Neural progenitor cell (in vitro differentiated cells): ENCODE data around the gene GCK. TPM values are rescaled to one million over a fixed set of nuclear protein-coding genes. Genes with fewer than 3 reads are reported as not detected.

Experiments used
- DNase-seq: peaks from one replicate; pipeline ENCODE4 v3.0.0-alpha.2; 2016; ENCODE audit warnings: low spot score
- H2AFZ ChIP-seq: fragments of 200-600 bp; sonication (generic); replicated peaks from 2 replicates; pipeline ENCODE4 v1.6.1; 2016; ENCODE audit warnings: antibody characterized with exemption
- H3F3A ChIP-seq: fragments of 200-600 bp; sonication (generic); 2 replicates; pipeline ENCODE4 v1.6.1; 2016; ENCODE audit warnings: antibody characterized with exemption, low read depth
- H3K27ac ChIP-seq: fragments of 200-600 bp; sonication (generic); 2 replicates; pipeline ENCODE4 v1.5.1; 2016; ENCODE audit warnings: mild to moderate bottlenecking
- H3K27me3 ChIP-seq: fragments of 200-600 bp; sonication (generic); 2 replicates; pipeline ENCODE4 v1.6.1; 2016; ENCODE audit warnings: mild to moderate bottlenecking, moderate library complexity
- H3K36me3 ChIP-seq: fragments of 200-600 bp; sonication (generic); 2 replicates; pipeline ENCODE4 v1.5.1; 2016
- H3K4me1 ChIP-seq: fragments of 200-600 bp; sonication (generic); 2 replicates; pipeline ENCODE4 v1.6.1; 2016; ENCODE audit warnings: mixed run types
- H3K4me2 ChIP-seq: fragments of 200-600 bp; sonication (generic); 2 replicates; pipeline ENCODE4 v1.6.1; 2016
- H3K4me3 ChIP-seq: fragments of 200-600 bp; sonication (generic); 2 replicates; pipeline ENCODE4 v1.5.1; 2016
- H3K79me2 ChIP-seq: fragments of 200-600 bp; sonication (generic); 2 replicates; pipeline ENCODE4 v1.6.1; 2016; ENCODE audit warnings: low read depth
- H3K9ac ChIP-seq: fragments of 200-600 bp; sonication (generic); 2 replicates; pipeline ENCODE4 v1.6.1; 2016
- H3K9me3 ChIP-seq: fragments of 200-600 bp; sonication (generic); 2 replicates; pipeline ENCODE4 v1.5.1; 2016; ENCODE audit warnings: low read depth
- H4K20me1 ChIP-seq: fragments of 200-600 bp; sonication (generic); 2 replicates; pipeline ENCODE4 v1.6.1; 2016; ENCODE audit warnings: low read depth
- H3K27ac Mint-ChIP-seq: 3 replicates; pipeline ENCODE4 v1.8.0; 2021; ENCODE audit warnings: mixed read lengths
- H3K27me3 Mint-ChIP-seq: 2 replicates; pipeline ENCODE4 v1.8.0; 2022; ENCODE audit warnings: low read depth, mild to moderate bottlenecking, inconsistent platforms, moderate library complexity, mixed read lengths; ENCODE audit not compliant: insufficient read depth
- H3K36me3 Mint-ChIP-seq: 3 replicates; pipeline ENCODE4 v1.8.0; 2021; ENCODE audit warnings: mixed read lengths
- H3K4me1 Mint-ChIP-seq: 3 replicates; pipeline ENCODE4 v1.8.0; 2021; ENCODE audit warnings: mixed read lengths
- H3K4me3 Mint-ChIP-seq: 3 replicates; pipeline ENCODE4 v1.8.0; 2021; ENCODE audit warnings: mild to moderate bottlenecking, moderate library complexity, mixed read lengths
- H3K9me3 Mint-ChIP-seq: 3 replicates; pipeline ENCODE4 v1.8.0; 2020; ENCODE audit warnings: mixed read lengths
- EZH2 ChIP-seq: fragments of 200-600 bp; sonication (generic); IDR thresholded peaks from 2 replicates; pipeline ENCODE4 v1.6.1; 2017; ENCODE audit warnings: antibody characterized with exemption, mild to moderate bottlenecking, moderate library complexity
- EZH2phosphoT487 ChIP-seq: fragments of 200-600 bp; sonication (generic); IDR thresholded peaks from 2 replicates; pipeline ENCODE4 v1.6.1; 2017; ENCODE audit warnings: antibody characterized with exemption
- total RNA-seq: library from RNA; depleted of rRNA; stranded (reverse); fragments of >200 nt; gene quantifications from 2 replicates; pipeline ENCODE4 v1.2.3, GENCODE V29; 2015; ENCODE audit warnings: low replicate concordance
- TF ChIP-seq, protein P1 (sequence below): fragments of 200-600 bp; sonication (generic); IDR thresholded peaks from 2 replicates; pipeline ENCODE4 v1.5.1; 2017; ENCODE audit warnings: antibody characterized with exemption, mild to moderate bottlenecking

GCK gene
- total RNA-seq, 1 donor from 2014 or later: not detected

- Histone ChIP-seq H3K27me3 (peaks cover 49% of the 10 kb centered on the region), H3K4me1 (peaks cover 17% of the 10 kb centered on the region), H4K20me1 (no peaks in the 10 kb centered on the region), H2AFZ (peak overlapping the region; percentile 69), H3K4me3 (peak overlapping the region; percentile 46), H3K9me3 (no peaks in the 10 kb centered on the region), H3K9ac (no peak overlapping the region), H3K36me3 (no peaks in the 10 kb centered on the region), H3K27ac (no peak overlapping the region), H3K4me2 (peak overlapping the region; percentile 84), H3K79me2 (no peaks in the 10 kb centered on the region), H3F3A (peaks cover 8% of the 10 kb centered on the region)
- DNase-seq: peak; percentile 91
- Mint-ChIP-seq H3K36me3 (no peaks in the 10 kb centered on the region), H3K4me1 (peaks cover 14% of the 10 kb centered on the region), H3K27me3 (peaks cover 13% of the 10 kb centered on the region), H3K27ac (no peak overlapping the region), H3K4me3 (peak overlapping the region; percentile 80), H3K9me3 (no peaks in the 10 kb centered on the region)
- TF ChIP-seq EZH2 (no peak), EZH2phosphoT487 (no peak)
- TF ChIP-seq, protein P1, sequence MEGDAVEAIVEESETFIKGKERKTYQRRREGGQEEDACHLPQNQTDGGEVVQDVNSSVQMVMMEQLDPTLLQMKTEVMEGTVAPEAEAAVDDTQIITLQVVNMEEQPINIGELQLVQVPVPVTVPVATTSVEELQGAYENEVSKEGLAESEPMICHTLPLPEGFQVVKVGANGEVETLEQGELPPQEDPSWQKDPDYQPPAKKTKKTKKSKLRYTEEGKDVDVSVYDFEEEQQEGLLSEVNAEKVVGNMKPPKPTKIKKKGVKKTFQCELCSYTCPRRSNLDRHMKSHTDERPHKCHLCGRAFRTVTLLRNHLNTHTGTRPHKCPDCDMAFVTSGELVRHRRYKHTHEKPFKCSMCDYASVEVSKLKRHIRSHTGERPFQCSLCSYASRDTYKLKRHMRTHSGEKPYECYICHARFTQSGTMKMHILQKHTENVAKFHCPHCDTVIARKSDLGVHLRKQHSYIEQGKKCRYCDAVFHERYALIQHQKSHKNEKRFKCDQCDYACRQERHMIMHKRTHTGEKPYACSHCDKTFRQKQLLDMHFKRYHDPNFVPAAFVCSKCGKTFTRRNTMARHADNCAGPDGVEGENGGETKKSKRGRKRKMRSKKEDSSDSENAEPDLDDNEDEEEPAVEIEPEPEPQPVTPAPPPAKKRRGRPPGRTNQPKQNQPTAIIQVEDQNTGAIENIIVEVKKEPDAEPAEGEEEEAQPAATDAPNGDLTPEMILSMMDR: no peak
Measured at GRCh38 chr7:44145969-44146911, 43.0 kb downstream of the GCK start.

- H2AFZ ChIP-seq: peak overlapping the region; percentile 69
- peaks cover 49% of the 10 kb centered on the region for H3K27me3 ChIP-seq
- Mint-ChIP-seq H3K4me3 (peak overlapping the region; percentile 80), H3K27ac (no peak overlapping the region), H3K36me3 (no peaks in the 10 kb centered on the region), H3K27me3 (peaks cover 13% of the 10 kb centered on the region), H3K9me3 (no peaks in the 10 kb centered on the region), H3K4me1 (peaks cover 14% of the 10 kb centered on the region)
- H3K79me2 ChIP-seq: no peaks in the 10 kb centered on the region
- peak overlapping the region; percentile 84 for H3K4me2 ChIP-seq
- peak overlapping the region; percentile 46 for H3K4me3 ChIP-seq
- H3K36me3 ChIP-seq: no peaks in the 10 kb centered on the region
- H3F3A ChIP-seq: peaks cover 8% of the 10 kb centered on the region
- H3K27ac ChIP-seq: no peak overlapping the region
- H3K9me3 ChIP-seq: no peaks in the 10 kb centered on the region
- H3K4me1 ChIP-seq: peaks cover 17% of the 10 kb centered on the region
- no peak overlapping the region for H3K9ac ChIP-seq
- TF ChIP-seq EZH2phosphoT487 (peak; percentile 70), EZH2 (peak; percentile 77)
- TF ChIP-seq, protein P1: no peak
- no peaks in the 10 kb centered on the region for H4K20me1 ChIP-seq
- DNase-seq: peak; percentile 61
Measured at GRCh38 chr7:44145479-44145968, 43.7 kb downstream of the GCK start.

DNA sequence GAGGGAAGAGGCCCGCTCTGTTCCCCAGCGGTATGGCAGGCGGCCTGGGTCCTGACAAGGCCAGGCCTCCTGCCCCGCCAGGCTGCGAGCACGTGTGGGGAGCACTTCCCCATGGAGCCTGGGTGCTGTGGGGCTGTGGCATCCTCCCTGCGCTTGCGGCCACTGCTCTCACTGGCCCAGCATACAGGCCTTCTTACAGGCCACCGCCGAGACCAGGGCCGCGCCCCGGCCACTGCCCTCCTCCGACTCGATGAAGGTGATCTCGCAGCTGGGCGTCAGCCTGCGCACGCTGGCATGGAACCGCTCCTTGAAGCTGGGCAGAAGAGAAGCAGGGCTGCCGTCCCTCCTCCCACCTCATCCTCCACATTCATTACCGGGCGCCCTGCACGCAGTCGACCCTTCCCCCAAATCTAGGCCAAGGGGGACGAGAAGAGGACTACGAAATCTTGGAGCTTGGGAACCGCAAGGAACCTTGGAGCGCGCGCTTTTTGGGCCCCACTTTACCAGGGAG lies 44.2 kb downstream of the GCK start:
- H3K4me3 Mint-ChIP-seq: peak overlapping the region; percentile 80
- no peak overlapping the region for H3K27ac Mint-ChIP-seq

More for the DNA sequence above, 44.2 kb downstream of the GCK start:
- DNase-seq: no peak
- no peak overlapping the region for H3K27ac ChIP-seq
- TF ChIP-seq EZH2phosphoT487: no peak
- TF ChIP-seq, protein P1: no peak
- no peak for TF ChIP-seq EZH2
- no peak overlapping the region for H3K9ac ChIP-seq
- no peaks in the 10 kb centered on the region for H3K36me3 ChIP-seq
- H2AFZ ChIP-seq: peak overlapping the region; percentile 69
- Mint-ChIP-seq H3K9me3 (no peaks in the 10 kb centered on the region), H3K27me3 (peaks cover 12% of the 10 kb centered on the region), H3K36me3 (no peaks in the 10 kb centered on the region), H3K4me1 (peaks cover 14% of the 10 kb centered on the region)
- H3K4me2 ChIP-seq: peak overlapping the region; percentile 84
- peaks cover 17% of the 10 kb centered on the region for H3K4me1 ChIP-seq
- peaks cover 49% of the 10 kb centered on the region for H3K27me3 ChIP-seq
- no peaks in the 10 kb centered on the region for H3K9me3 ChIP-seq
- no peaks in the 10 kb centered on the region for H3K79me2 ChIP-seq
- no peaks in the 10 kb centered on the region for H4K20me1 ChIP-seq
- peaks cover 8% of the 10 kb centered on the region for H3F3A ChIP-seq
- no peak overlapping the region for H3K4me3 ChIP-seq
